Aorta (tissue), 5 donors: ENCODE measurements around the gene HOXA7. TPM values are rescaled to one million over a fixed set of nuclear protein-coding genes. Genes with fewer than 3 reads are reported as not detected.

Experiments used
- ATAC-seq: fragments of 200-7000 bp; cut with Tn5 transposase; one replicate; pipeline ENCODE4 v1.9.1; 2022; ENCODE audit warnings: moderate library complexity; ENCODE audit not compliant: low FRiP score
- DNase-seq, 2 donors: peaks; one replicate each; pipeline ENCODE4 v3.0.0-alpha.2; 2020
- H3K27ac ChIP-seq, 2 donors: one replicate each; pipeline ENCODE4 v1.5.1; 2013; ENCODE audit warnings: low read length in 2 of 2, mild to moderate bottlenecking in 2 of 2, moderate library complexity in 2 of 2, control low read depth in 1 of 2, inconsistent platforms in 1 of 2, low read depth in 1 of 2
- H3K27me3 ChIP-seq, 2 donors: one replicate each; pipeline ENCODE4 v1.6.1; 2013; ENCODE audit warnings: control low read depth in 1 of 2, low read length in 1 of 2, mild to moderate bottlenecking in 1 of 2, moderate library complexity in 1 of 2; ENCODE audit not compliant: insufficient read depth in 2 of 2, control insufficient read depth in 1 of 2
- H3K36me3 ChIP-seq, 2 donors: one replicate each; pipeline ENCODE4 v1.6.1; 2013; ENCODE audit warnings: control low read depth in 1 of 2, low read length in 1 of 2, mild to moderate bottlenecking in 1 of 2; ENCODE audit not compliant: insufficient read depth in 2 of 2, control insufficient read depth in 1 of 2
- H3K4me1 ChIP-seq, 2 donors: one replicate each; pipeline ENCODE4 v1.6.1; 2013; ENCODE audit warnings: low read length in 2 of 2, control low read depth in 1 of 2, mild to moderate bottlenecking in 1 of 2, moderate library complexity in 1 of 2; ENCODE audit not compliant: insufficient read depth in 2 of 2, control insufficient read depth in 1 of 2
- H3K4me3 ChIP-seq, 2 donors: one replicate each; pipeline ENCODE4 v1.5.1; 2013; ENCODE audit warnings: low read length in 2 of 2, control low read depth in 1 of 2, mild to moderate bottlenecking in 1 of 2
- H3K9me3 ChIP-seq: one replicate; pipeline ENCODE4 v1.6.1; 2013; ENCODE audit warnings: mild to moderate bottlenecking, low read length; ENCODE audit not compliant: control insufficient read depth
- WGBS, 2 donors: extraction: QIAGEN DNeasy Blood & Tissue Kit; methylation state at CpG; one replicate each; pipeline ENCODE4 v1.1.7; 2013; 5-methylcytosine and 5-hydroxymethylcytosine counted together
- intact Hi-C, 2 donors: fragments of 100-400 bp; cut with DNase I; formaldehyde crosslinking; loops; one replicate each; pipeline versions ENCODE4 v1.14.2 to v1.15.0; 2022
- polyA plus RNA-seq, 2 donors: library from polyadenylated mRNA; stranded (reverse); fragments of 200-250 nt; gene quantifications; one replicate each; pipeline ENCODE4 v1.2.3, GENCODE V29; 2013
- total RNA-seq, 2 donors: library from RNA; stranded (reverse); fragmentation: NEBNext Ultra II Directional; extraction: Animal tissue kit (Norgen Biotek cat#: 25700); gene quantifications; one replicate each; pipeline ENCODE4 v1.2.1, GENCODE V29; 2021
- donor health status: healthy with polysubstance abuse.
- donor health status: Bipolar disorder and iron deficiency.
- donor health status: DM: no; HTN: no; CAD: no.
- donor health status: DM: no; HTN: no; CAD: no.
- donor health status: DM: yes; HTN: yes; CAD: no.

The HOXA7 gene
- total and polyA plus RNA-seq, 4 donors, result 2.4 to 9.3 (median 4.0) TPM

- intact Hi-C loops, result no loop called here
- H3K27ac ChIP-seq, result no peak overlapping the region
- no peak for ATAC-seq
- H3K27me3 ChIP-seq, result no peaks in the 10 kb centered on the region
- no peak for DNase-seq
- no peaks in the 10 kb centered on the region for H3K36me3 ChIP-seq
- no peaks in the 10 kb centered on the region for H3K4me1 ChIP-seq
- WGBS, 2 donors, result 91 to 92% methylated on average over 8 of the region's 8 CpGs
- no peak overlapping the region for H3K4me3 ChIP-seq
- H3K9me3 ChIP-seq, result no peaks in the 10 kb centered on the region
Measured at GRCh38 chr7:27124902-27125689, 31.4 kb downstream of the HOXA7 start.

DNA sequence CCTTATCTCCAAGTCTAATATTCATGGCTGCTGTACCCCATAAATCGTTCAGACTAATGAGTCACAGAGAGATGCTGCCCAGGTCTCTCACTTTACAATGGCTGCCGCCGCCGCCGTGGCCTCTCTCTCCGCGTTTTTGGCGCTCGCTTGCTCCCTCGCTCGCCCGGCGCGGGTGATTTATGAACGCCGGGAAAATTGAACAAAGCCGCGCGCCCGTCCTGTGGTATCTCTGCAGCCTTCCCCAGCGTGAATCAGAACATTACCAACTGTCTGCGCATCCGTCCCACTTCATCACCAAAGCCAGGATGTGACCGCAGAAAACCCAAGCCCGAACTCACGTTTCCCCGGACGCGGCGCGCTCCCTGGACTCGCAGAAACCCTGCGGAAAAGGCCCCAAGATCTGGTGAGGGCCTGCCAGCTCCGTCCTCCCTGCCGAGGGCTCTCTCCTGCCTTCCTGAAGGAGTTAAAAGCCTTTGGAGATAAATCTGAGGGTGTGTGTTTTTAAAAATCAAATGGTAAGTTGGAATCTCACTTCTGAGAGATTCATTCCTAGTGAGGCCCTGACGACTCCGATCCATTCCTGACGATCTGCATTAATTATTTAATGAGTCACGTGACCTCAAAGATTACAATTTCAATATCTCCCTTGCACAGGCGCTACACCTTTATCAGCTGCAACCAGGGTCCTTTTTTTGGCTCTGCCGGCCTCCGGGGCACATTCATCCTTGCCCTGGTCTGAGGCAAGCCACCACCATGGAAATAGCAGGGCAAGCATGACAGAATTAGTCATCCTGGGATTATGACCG lies 32.2 kb downstream of the HOXA7 start:
- H3K27ac ChIP-seq, result no peak overlapping the region
- intact Hi-C loops, result no loop called here
- H3K4me3 ChIP-seq, result no peak overlapping the region
- DNase-seq (peak; percentile 76 to 90), ATAC-seq (peak; percentile 73)
- 53 to 75% methylated on average over 43 of the region's 43 CpGs for WGBS, 2 donors
- no peaks in the 10 kb centered on the region for H3K27me3 ChIP-seq
- H3K9me3 ChIP-seq, result no peaks in the 10 kb centered on the region
- no peaks in the 10 kb centered on the region for H3K36me3 ChIP-seq
- H3K4me1 ChIP-seq, result no peaks in the 10 kb centered on the region

DNA sequence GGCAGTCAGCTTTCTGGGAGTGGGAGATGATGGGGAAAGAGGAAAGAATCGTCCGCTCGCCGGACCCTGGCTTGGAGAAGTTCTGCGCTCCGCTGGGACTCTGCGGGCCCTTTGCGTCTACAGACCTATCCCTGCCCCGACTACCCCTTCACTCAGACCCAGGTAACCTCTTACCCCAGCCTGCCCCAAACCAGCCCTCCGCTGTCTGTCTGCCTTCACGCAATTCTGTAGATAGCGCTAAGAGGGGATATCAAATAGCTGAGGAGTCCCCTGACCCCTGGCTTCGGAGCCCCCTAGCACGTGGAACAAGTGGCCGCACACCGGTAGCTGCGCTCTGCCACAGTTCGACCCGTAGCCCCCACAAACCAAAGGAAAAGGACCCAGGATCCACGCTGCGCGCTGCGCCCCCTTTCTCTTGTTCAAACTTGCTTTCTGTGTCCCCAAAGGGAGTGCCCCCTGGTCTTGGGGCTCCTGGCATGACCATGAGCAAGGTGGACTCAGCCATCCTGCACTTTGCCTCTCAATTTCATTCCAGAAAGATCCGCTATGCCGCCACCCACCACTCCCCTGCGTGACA lies 32.9 kb downstream of the HOXA7 start:
- H3K27me3 ChIP-seq, result no peaks in the 10 kb centered on the region

DNA sequence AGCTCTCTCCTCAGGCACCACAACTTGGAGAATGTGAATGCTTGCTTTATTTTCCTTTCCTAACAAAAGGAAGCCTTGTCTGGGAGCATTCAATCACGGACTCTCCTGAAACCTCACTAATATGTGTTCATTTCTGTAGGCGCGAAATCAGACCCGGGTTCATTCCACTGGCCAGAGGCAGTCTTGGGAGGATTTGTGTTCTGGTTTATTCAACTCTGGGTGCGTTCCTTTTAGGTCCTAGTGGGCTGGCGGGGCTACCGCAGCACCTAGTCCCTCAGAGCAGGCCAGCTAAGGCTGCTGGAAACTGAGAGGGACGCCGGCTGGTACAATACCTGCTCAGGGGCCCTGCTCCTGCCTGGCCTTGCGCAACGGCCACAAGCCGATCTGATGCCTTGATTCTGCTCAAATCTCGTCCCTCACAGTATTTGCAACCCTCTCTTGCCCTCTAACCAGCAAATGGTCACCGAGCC lies 33.4 kb downstream of the HOXA7 start:
- no peak for ATAC-seq
- no peak for DNase-seq
- Histone ChIP-seq H3K27ac (peak overlapping the region; percentile 43 to 91), H3K36me3 (no peaks in the 10 kb centered on the region), H3K4me3 (peak overlapping the region in 1 of 2 donors; percentile 30), H3K4me1 (no peaks in the 10 kb centered on the region), H3K9me3 (no peaks in the 10 kb centered on the region), H3K27me3 (no peaks in the 10 kb centered on the region)
- 29 to 56% methylated on average over 14 of the region's 14 CpGs for WGBS, 2 donors
- intact Hi-C loops, result no loop called here

More for the DNA sequence above, 32.9 kb downstream of the HOXA7 start:
- intact Hi-C loops, result no loop called here
- ATAC-seq (peak; percentile 2), DNase-seq (no peak)
- no peak overlapping the region for H3K4me3 ChIP-seq
- no peaks in the 10 kb centered on the region for H3K9me3 ChIP-seq
- H3K36me3 ChIP-seq, result no peaks in the 10 kb centered on the region
- no peaks in the 10 kb centered on the region for H3K4me1 ChIP-seq
- peak overlapping the region; percentile 43 to 91 for H3K27ac ChIP-seq
- WGBS, 2 donors, result 72 to 84% methylated on average over 26 of the region's 26 CpGs

DNA sequence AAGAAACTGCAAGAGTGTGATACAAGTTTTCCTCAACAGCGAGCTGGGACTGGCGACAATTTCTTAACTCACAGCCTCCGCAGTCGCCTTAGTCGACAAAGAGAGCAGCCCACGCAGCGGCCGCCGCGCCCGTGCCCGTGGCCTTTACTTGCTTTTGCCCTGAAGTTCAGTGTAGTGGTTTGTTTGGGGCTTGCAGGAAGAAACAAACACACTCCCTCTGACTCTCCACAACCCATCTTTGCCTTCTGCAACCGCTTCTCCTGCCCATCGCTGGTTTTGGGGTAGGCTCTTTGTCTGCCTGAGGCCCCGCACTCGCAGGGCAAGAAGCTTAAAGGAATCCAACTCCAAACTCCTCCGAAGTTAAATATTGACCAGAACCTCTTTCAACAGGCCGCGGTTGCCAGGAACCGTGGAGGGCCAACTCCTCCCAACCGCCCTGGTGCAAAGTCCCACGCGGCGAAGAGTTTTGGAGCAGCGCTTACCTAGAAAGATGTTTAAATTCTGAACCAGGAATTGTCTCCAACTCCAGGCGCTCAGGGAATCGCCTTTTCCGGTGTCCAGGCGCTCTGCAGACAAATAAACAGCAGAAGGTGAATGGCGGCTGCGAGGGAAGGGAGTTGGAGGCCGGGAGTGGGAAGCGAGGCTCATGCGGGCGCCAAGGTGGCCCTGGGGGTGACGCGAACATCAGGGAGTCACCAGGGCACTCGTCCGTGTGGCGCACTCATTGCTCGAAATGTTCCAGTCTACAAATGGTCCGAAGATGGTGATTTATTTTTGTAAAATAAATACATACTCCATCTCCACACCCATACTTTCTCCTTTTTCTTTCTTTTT lies 34.2 kb downstream of the HOXA7 start:
- Histone ChIP-seq H3K27ac (peak overlapping the region; percentile 28 to 91), H3K27me3 (no peaks in the 10 kb centered on the region), H3K4me1 (no peaks in the 10 kb centered on the region), H3K36me3 (no peaks in the 10 kb centered on the region), H3K4me3 (peak overlapping the region; percentile 28 to 30), H3K9me3 (no peaks in the 10 kb centered on the region)
- peak in 1 of 2 donors; percentile 56 for DNase-seq
- no peak for ATAC-seq
- WGBS, 2 donors, result 15 to 50% methylated on average over 42 of the region's 42 CpGs
- intact Hi-C loops, result no loop called here

- H3K4me1 ChIP-seq, result no peaks in the 10 kb centered on the region
- H3K27ac ChIP-seq, result peak overlapping the region; percentile 28 to 91
- no peaks in the 10 kb centered on the region for H3K9me3 ChIP-seq
- peak overlapping the region; percentile 28 to 30 for H3K4me3 ChIP-seq
- DNase-seq (no peak), ATAC-seq (no peak)
- intact Hi-C loops, result no loop called here
- WGBS, 2 donors, result 33 to 57% methylated on average over 7 of the region's 7 CpGs
- H3K36me3 ChIP-seq, result no peaks in the 10 kb centered on the region
- H3K27me3 ChIP-seq, result no peaks in the 10 kb centered on the region
Measured at GRCh38 chr7:27121684-27122076, 34.8 kb downstream of the HOXA7 start.

GRCh38 chr7:27119412-27119911 lies 37.0 kb downstream of the HOXA7 start:
- intact Hi-C loops, result no loop called here
- Histone ChIP-seq H3K9me3 (no peaks in the 10 kb centered on the region), H3K4me3 (no peak overlapping the region), H3K4me1 (no peaks in the 10 kb centered on the region), H3K36me3 (no peaks in the 10 kb centered on the region), H3K27me3 (no peaks in the 10 kb centered on the region), H3K27ac (peak overlapping the region in 1 of 2 donors; percentile 78)
- DNase-seq, result no peak
- 38 to 59% methylated on average over 1 of the region's 1 CpG for WGBS, 2 donors
- no peak for ATAC-seq

- Histone ChIP-seq H3K36me3 (no peaks in the 10 kb centered on the region), H3K4me3 (peak overlapping the region; percentile 53 to 64), H3K4me1 (no peaks in the 10 kb centered on the region), H3K27me3 (no peaks in the 10 kb centered on the region), H3K9me3 (no peaks in the 10 kb centered on the region), H3K27ac (peak overlapping the region in 1 of 2 donors; percentile 1)
- intact Hi-C loops, result no loop called here
- no peak for DNase-seq
- 29 to 33% methylated on average over 3 of the region's 3 CpGs for WGBS, 2 donors
- ATAC-seq, result no peak
Measured at GRCh38 chr7:27118580-27118979, 37.9 kb downstream of the HOXA7 start.
